NAMALWA (cell line): ENCODE measurements around the gene SGPL1.

Experiments
- DNase-seq: peaks from one replicate; pipeline ENCODE4 v3.0.0-alpha.2; 2015; ENCODE audit warnings: low spot score

SGPL1 gene

DNA sequence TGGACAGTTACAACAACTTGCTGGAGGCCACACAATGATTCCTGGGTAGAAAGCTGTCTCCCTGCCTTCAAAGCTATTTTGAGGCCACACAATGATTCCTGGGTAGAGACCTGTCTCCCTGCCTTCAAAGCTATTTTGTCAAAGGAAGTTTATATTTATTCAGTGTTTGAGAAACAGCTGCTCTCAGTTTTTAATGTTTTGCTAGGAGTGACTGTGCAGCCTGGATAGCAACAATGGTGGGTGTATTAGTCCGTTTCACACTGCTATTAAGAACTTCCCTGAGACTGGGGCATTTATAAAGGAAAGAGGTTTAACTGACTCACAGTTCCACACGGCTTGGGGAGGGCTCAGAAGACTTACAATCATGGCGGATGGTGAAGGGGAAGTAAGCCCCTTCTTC, 3.9 kb upstream of the SGPL1 start:
- no peak for DNase-seq

DNA sequence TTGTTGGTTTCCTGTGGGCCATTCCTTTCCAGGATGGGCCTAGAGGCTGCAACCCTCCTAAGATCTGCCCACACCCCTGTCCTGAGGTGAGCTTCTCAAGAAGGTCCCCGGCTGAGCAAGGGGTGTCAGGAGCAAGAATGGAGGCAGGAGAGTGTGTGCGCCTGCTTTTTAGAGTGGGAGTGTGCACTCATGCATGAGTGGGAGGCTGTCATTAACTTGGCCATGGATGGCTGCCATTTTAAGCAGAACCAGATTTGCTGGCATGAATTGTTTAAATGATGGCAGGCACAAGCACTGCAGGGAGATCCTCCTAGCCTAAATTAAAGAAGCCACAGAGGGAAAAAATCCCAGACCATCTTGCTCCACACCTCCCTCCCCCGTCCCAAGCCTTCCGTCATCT, 2.9 kb upstream of the SGPL1 start:
- DNase-seq: no peak

DNA sequence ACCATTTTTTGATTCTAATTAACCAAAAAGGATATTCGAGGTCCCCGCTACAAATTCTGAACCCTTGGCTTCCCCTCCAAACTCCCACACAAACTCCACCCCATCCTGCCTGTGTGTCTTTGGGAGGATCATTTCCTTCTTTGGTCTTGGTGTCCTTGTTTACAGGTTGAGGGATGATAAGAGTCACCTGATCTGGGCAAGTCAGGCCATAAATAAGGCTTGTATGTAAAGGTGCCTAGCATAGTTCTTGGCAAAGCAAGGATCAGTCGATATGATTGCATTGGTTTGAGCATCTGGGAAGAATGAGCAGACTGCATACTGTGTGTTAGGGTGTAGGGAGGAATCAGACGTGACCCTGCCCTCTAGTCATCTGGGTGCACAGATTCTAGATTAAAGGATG, 1.6 kb upstream of the SGPL1 start:
- no peak for DNase-seq

DNA sequence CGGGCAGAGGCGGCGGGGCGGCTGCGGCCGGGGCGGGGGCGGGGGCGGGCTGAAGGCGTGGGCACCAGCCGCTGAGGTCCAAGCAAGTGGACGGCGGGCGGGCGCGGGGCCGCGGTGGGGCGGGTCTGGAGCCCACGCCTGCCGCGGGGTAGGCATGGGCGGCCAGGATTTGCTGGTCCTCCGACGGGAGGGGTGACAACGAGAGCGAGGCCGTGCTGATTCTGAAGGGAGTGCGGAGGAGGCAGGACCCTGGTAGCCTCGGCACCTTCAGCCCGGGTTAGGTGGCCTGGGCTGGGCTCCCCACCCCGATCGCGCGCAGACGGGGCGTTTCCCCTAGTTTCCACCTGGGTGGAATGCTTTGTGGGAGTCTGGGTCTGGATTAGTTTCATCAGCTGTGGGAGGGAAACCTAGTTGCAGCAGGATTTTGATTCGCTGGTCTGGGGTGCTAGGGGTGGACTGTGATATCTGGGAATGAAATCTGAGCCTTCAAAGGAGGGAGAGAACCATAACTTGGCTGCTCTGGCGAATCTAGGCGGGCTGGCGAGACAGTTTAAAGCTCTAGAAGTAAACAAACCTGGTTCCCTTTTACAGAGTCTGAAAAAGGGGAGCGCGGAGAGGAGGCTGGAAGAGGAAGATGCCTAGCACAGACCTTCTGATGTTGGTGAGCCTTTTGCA, 609 bp downstream of the SGPL1 start:
- peak; percentile 28 for DNase-seq

DNA sequence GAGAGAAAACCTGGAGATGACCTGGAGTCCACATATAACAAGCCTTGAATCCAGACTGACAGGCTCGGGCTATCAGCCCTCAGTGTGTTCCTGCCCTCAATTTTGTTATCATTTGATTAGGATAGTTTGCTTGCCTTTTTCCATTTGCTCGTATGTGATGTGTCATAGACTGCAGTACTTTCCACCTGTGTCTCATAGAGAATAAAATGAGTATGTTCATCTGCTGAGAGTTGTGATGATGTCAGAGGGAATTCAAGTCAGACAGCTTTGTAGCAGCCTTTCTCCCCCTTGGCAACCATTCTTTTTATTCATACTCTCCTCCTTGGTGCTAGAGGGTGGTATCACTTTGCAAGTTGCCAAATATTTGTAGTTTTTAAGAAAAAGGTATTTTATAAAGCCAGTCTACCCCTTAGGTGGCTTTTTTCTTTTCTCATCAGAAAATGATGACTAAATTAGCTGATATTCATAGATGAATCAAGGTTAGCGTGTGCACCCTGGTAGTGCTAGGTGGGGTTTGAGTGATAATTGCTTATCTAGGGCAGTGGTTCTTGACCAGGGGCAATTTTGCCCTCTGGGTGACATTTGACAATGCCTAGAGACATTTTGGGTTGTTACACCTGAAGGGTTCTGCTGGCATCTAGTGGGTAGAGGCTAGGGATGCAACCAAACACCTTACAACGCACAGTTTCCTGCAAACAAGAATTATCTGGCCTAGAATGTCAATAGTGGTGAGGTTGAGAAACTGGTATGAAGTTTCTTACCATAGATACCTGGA, 5.4 kb downstream of the SGPL1 start:
- DNase-seq: no peak

DNA sequence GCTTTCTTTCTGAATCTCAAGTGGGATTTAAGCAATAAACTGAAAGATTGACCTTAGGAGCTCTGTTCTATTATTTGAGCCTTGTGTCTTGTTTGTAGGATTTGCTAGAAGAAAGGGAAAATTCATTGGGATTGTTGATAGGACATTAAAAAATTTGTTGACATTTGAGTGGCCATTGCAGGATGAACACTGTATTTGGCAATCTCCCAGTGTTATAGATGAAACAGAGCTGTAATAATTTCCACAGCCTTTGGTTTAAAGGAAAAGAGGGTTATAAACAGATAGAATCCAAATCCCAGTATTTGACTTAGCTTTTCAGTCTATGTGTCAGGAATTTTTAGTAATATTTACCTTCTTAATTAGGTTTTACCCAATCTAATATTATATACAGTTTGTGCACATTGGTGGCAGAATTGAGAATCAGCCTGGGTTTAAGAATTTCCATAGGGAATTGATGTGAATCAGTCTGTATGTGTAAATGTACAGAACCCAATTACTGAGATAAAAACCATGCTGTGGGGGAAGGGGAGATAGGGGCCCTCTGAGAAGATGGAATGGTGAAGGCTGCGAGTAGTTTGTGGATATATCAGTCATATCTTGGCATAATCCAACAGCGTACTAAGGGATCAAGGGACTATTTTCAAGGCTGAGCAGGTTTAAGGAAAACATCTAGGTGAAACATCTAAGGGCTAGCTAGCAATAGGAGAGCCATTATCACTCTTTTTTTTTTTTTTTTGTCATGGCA, 6.5 kb downstream of the SGPL1 start:
- no peak for DNase-seq

DNA sequence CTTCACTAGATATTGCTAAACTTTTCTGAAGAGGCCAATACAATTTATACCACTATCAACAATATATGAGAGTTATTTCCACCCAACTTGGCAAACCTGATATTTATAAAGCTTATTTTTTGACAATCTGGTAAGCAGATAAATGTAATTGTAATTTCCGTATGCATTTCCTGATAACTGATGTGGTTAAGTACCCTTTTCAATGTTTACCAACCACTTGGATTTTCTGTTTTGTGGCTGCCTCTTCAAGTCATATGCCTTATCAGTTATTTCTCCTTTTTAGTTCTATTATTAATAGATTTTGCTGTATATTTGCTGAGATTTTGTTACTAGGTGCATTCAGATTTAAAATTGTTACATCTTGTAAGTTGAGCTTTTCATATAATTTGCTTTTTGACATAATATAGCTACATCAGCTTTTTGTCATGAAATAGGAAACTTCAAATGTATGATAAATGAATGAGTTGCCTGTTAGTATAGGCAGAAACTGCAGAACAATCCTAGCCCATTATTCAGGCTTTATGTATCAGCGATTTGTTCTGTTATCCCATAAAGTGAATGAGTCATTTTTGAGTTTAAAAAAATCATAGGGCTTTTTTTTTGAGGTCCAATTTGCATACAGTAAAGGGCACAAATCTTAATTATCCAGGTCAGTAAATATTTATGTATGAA, 11.5 kb downstream of the SGPL1 start:
- no peak for DNase-seq

DNA sequence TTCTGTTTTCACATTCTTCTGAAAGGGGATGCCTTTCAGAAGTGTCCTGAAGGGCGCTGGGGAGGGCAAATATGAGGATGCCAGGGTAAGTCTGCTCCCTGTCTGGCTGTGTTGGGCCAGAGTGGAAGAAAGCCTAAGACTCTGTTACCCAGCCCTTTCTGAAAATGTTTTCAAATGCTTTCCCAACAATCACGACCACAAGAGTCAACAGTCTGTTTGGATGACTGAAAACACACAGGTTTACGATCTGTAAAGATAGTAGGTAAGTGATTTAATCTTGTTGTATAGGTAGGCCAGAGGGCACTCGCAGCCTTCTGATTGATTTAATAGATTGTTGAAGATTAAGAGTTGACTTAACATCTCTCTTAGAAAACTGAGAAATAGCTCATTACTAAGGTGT, 13.2 kb downstream of the SGPL1 start:
- no peak for DNase-seq

DNA sequence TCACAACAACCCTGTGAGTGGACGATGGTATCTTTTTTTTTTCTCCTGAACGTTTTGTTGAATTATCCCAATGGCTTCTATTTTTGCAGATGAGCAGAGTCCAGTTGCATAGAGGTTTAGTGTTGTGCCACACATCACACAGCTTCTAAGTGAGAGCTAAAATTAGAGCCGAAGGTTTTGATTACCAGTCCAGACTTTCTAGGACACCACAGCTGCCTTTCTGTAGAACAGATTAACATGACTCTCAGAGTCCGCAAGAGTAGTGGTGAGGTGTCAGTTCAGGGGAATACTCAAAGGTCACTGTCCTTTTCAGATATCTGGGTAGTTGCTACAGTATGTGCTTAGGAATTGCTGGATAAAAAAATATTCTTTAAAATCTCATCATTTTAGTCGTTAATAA, 13.8 kb downstream of the SGPL1 start:
- no peak for DNase-seq

DNA sequence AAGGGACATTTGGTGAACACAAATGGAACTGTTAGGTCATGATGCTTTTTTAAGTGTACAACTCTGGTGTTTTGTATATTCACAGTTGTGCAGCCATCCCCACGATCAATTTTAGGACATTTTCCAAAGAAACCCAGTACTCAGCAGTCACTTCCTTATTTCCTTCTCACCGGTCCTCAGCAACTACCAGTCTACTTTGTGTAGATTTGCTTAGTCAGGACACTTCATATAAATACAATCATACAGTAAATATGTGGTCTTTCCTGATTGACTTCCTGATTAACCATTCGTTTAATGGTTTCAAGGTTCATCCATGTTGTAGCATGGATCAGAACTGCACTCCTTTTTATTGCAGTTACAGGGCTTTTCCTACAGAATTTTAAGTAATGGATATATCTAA, 14.4 kb downstream of the SGPL1 start:
- no peak for DNase-seq

DNA sequence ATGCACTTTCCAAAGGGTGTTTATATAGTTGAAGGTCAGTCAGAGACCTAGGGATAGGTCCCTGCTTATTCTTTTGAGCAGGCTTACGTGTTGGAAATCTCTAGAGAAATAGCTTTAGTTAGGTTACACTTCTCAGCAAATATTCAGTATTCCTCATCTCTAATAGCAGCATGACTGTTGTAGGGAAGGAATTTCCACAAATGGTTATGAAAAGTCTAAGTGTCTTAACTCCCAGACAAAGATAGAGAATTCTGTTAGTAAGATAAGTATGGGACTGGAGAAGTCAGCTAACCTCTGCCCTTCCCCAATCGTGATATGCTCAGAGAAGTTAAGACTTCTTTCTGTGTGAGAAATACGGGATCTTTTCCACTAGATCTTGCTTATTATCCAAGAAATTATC, 16.5 kb downstream of the SGPL1 start:
- DNase-seq: no peak

DNA sequence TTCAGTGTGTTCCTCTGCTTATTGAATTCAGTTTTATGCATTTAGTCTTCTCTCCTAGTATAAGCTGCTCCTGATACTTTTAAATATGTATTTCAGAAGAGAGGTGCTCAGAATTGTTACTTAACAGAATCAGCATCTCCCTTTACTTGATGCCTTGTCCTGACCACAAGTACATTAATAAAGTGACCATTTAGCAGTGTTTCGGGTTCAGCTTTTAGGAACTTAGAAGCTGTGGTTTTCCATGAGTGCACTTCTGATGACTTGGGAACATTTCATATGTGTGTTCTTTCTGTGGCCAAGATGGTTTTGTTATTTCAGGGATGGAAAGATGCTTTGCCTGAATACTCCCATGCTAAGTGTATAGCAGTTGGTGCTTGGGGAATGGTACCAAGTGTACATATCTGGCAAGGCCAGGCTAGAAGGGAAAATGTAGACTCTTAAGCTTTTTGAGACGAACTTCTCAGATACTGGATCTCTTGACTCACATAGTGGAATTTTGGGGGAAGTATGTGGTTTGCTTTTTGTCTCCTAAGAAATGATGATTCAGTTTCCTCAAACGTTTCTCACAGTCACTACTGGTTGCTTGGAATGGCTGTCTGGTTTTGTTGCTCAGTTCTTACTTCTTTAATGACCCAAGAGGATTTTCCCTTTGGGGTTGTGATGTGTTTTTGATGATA, 17.2 kb downstream of the SGPL1 start:
- DNase-seq: no peak

DNA sequence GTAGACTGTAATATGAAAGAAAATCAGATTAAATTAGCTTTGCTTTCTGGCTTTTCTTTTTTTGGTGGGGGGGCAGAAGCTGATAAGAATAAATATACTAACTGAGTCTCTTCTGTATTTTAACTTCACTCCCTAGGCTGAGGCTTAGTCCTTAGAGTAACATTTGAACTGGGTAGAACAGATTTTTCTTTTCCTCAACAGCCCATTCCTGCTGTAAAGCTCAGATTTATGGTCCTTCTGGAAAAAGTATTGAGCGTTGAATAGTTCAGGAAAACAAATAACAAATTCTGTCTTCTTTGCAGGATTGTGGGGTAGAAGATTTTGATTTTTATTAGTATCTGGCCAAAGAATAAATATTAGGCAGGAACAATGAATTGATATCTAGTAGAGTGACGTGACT, 17.9 kb downstream of the SGPL1 start:
- no peak for DNase-seq

DNA sequence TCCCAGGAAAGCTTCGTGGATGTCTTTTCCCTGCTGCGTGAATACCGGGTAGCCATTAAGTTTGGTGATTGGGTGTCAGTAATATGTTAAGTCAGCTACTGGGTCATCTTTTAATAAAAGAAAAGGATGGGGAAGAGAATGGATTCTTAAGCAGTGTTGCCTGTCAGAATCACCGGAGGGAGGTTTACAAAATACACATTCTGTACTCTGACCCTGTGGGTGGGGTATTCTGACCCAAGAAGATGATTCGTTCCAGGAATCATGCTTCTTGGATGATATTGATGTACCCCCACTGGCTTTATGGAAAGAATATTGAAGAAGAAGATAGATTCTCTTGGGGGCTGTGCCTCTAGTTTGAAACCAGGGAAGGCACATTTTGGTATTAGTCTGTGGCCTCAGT, 18.3 kb downstream of the SGPL1 start:
- no peak for DNase-seq

DNA sequence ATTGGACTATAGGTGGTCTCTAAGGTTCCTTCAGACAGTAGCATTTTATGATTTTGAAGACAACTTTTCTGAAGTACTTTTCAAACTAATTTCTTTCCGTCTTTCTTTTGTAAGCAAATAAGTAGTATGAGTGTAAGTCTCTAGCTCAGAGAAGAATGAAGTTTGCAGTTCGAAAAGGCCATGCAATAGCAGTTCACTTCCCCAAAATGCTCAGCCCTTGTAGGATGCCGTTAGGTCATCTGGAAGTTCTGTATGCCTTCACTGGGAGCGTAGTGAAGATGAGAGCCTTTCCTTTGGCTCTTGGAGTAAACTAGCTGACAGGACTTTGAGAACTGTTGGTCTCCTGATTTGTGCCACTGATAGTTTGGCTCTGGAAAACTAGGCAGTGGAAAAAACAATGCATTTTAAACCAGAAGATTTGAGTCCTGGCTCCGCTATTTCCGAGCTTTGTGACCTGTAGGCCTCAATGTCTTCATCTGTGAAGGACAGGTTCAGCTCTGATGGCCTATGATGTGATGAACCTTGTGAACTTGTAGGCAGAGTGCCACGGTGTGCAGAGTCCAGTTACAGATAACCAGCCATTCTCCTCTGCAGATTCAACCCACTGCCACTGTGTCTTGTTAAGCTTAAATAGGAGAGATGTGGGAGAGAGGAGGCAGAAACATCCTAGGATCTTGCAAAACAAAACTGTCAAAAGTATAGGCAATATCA, 18.8 kb downstream of the SGPL1 start:
- DNase-seq: no peak

DNA sequence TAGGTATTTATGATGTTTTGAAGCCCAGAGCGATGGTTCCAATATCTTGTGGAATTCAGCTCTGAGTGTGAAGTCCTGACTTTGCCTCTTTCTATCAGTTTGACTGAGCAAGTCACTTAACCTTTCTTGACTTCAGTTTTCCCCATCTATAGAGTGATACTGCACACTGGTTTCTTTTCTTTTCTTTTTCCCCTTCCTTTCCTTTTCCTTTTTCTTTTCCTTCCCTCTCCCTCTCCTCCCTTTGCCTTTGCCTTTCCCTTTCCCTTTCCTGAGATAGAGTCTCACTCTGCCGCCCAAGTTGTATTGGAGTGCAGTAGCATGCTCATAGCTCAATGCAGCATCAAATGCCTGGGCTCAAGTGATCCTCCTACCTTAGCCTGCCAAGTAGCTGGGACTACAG, 20.6 kb downstream of the SGPL1 start:
- no peak for DNase-seq

DNA sequence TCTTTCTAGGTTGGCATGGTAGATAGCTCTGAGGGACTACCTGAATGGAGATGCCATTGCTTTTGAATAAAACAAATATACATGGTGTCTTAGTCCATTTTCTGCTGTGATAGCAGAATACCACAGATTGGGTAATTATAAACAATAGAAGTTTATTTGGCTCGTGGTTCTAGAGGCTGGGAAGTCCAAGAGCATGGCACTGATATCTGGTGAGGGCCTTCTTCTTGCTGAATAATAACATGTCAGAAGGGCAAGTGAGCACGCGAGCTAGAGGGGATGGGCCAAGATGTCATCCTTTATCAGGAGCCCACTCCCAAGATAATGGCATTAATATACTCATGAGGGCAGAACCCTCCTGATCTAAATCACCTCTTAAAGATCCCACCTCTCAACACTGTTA, 21.9 kb downstream of the SGPL1 start:
- DNase-seq: no peak

DNA sequence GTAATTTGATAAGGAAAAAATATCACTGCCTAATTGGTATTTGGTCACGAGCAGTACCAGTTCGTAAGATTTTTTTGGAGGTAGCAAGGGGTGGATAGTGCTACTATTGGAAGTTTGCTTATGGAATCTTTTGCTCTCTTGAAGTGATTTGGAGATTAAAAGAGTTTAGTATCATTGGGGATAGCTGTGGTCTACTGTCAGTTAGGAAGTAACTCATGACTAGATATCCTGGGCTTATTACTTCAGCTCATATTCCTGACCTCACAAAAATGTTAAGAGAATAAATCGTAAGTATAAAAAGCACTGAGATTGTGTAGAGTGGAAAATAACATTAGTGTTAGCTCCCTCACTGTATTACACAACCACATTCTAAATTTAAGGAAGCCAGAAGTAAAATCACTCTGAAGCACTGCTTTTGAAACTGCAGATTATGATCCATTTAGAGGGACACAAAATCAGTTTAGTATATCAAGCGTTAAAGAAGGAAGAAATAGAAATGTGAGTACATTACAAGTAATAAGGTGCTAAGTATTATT, 22.6 kb downstream of the SGPL1 start:
- no peak for DNase-seq

DNA sequence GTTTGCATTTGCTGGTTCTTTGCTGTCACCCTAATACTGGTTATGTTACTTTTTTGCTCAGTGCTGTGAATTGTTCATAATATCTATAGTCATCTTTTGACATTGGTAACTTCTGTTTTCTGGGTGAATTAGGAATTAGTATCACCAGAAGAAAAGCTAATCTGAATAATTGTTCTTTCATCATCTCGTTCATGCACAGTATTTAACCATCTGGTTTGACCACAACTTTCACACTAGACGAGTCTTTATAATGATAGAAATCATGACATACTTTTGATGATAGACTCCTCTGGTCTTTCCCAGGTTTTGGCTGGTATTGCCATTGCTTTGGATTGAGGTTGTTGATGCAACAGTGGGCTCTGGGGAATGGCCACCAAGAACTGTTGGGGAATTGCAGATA, 25.1 kb downstream of the SGPL1 start:
- DNase-seq: no peak

DNA sequence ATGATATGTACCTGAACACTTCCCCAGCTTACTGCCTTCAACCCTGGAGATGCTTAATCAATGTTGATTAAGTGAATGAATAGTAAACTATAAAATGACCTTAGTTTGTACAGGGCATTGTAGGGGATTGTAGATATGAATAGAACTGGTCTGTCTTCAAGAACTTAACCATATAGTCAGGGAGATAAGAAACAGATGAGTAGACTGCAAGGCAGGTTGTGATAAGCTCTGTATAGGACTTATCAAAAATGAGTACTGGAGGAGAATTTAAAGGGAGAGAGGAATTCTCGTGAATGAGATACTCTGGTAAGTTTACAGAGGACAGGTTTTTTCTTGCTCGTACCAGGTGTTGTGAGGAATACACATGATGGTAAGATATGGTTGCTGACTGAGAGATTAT, 27.6 kb downstream of the SGPL1 start:
- DNase-seq: no peak

DNA sequence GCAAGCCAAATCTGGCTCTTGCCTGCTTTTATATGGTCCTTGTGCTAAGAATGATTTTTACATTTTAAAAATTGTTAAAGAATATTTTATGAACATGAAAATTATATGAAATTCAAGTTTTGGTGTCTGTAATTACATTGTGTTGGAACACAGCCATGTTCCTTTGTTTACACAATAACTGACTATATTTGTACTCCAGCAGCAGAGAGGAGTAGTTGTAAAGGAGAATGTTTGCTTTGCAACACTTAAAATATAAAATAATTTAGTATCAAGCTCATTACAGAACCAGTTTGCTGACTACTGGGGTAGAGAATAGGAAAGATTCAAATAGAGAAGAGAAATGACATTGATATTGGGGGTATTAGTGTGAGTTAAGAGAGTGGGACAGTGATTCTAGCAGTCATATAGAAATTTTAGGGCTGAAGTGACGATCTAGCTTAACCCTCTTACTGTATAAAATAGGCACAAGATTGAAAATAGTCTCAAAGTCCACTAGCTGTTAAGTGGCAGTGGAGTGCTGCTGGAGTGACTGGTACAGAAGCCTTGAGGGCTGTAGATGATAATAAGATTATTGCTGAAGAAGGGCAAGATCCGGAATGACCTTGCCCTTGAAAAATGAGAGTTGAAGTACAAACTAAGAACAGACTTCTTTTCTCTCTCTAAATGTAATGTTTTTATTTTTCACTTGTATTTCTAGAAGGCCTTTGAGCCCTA, 28.2 kb downstream of the SGPL1 start:
- no peak for DNase-seq
